Limb (tissue), 2 donors: ENCODE measurements around the gene ATXN2.

Source experiments
- DNase-seq, 2 donors: peaks; one replicate each; pipeline ENCODE4 v3.0.0-alpha.2; 2016; ENCODE audit errors: extremely low spot score in 2 of 2

Gene ATXN2

DNA sequence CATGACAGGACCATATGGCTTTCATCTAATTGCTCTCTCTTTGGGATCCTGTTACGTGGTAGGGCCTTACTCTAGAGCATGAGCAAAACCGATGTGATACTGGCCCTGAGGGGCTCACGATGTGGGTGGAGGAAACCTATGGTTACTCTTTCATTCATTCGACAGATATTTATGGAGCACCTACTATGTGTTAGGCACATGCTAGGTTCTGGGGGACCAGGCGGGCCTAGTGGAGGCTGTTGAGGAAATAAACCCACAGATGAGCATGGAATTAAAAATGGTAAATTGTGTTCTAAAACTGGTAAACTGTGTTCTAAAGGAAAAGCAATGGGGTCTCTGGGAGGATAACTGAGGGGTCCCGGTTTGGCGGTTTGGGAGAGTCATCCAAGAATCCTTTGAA is 178.6 kb downstream of the ATXN2 start:
- DNase-seq, result no peak

DNA sequence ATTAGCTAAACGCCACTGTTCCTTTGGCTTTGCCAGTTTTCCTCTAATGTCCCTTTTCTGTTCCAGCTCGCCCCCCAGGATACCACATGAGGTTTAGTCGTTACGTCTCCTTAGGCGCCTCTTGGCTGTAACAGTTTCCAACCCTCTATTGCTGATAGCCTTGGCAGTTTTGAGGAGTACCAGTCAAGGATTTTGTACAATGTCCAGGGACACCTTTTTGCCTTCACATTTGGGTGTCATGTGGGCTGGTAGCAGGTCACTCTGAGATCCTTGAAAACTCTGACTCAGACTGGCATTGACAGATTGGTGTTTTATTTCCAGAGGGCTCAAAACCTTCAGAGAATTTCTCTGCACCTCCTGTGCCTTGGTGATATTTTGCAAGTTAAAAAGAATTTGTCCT is 179.3 kb downstream of the ATXN2 start:
- no peak for DNase-seq

DNA sequence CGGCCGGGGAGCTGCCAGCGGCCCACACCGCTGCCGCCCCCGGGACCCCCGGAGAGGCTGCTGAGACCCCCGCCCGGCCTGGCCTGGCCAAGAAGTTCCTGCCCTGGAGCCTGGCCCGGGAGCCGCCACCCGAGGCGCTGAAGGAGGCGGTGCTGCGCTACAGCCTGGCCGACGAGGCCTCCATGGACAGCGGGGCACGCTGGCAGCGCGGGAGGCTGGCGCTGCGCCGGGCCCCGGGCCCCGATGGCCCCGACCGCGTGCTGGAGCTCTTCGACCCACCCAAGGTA is 180.6 kb downstream of the ATXN2 start:
- DNase-seq, result no peak

DNA sequence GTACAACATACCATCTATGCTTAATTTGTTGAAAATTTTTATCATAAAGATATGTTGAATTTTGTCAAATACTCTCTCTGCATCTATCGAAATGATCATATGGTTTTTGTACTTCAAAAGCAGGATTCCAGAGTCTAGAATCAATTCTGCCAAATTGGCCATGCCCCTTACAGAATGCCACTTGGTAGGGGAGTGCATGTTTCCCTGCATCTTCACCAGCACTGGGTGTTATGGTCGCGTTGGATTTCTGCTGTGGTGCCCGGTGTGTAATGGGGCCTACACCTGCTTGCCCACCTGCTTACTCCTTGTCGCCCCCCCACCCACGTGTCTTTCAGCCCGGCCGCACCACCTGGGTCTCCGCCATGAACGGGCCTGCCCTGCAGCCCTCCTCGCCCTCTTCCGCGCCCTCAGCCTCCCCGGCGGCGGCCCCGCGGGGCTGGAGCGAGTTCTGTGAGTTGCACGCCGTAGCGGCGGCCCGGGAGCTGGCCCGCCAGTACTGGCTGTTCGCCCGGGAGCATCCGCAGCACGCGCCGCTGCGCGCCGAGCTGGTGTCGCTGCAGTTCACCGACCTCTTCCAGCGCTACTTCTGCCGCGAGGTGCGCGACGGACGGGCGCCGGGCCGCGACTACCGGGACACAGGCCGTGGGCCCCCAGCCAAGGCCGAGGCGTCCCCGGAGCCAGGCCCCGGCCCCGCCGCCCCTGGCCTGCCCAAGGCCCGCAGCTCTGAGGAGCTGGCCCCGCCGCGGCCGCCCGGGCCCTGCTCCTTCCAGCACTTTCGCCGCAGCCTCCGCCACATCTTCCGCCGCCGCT is 181.1 kb downstream of the ATXN2 start:
- DNase-seq, result no peak

DNA sequence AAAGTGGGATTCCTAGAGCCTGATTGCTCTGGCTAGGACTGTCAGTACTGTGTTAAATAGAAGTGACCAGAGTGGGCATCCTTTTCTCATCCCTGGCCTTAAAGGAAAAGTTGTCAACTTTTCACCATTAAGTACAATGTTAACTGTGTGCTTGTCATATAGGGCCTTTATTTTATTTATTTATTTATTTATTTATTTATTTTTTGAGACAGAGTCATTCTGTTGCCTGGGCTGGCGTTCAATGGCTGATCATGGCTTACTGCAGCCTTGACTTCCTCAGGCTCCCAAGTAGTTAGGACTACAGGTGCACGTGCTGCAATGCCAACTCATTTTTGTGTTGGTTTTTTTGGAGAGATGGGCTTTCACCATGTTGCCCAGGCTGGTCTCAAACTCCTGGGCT is 181.8 kb downstream of the ATXN2 start:
- DNase-seq, result no peak

DNA sequence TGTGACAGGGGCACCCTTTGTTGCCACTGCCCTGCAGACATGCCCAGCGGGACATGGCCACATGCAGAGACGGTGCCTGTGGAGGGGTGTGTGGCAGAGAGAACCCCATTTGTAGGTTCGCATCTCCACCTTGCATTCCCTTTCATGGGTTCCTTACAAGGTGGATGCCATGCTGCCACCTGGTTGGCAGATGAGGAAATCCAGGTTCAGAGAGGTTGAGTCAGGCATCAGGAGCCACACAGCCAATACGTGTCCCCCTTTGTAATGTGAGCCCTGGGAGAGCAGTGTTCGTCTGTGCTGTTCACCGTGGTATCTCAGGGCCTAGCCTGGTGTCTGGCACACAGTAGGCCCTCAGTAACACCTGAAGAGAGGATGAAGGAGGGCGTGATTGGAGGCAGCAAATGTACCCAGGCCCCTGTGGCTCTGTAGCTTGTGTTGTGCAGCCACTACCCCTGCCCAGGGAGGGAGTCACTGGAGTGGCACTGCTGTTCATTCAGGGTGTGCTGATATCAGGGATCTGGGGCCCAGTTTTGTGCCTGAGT is 184.3 kb downstream of the ATXN2 start:
- no peak for DNase-seq

DNA sequence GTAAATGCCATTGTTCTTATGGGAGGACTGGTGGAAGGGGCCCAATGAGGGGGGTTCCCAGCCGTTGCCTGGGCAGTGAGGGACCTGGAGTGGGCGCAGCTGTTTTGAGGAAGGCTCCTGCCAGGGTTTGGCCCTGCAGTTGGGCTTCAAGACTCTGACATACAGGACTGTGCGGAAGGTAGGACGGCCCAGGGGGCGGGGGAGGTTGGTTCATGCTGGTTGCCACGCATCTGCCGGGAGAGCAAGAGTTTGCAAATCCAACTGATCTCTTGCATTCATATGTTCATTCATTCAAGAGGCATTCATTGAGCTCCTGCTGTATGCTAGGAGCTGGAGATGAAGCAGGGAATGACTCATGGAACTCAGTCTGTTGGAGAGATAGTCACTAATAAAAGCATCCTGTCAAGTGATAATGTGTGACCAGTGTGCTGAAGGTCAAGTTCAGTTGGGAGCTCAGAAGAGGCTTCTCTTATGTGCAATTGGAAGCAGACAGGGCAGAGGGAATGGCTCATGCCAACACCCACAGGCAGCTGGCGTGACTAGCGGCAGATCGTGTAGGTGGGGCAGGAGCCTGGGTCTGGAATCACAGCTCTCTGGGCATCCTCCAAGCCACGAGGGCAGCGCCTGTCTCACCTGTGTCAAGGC is 185.6 kb downstream of the ATXN2 start:
- no peak for DNase-seq

DNA sequence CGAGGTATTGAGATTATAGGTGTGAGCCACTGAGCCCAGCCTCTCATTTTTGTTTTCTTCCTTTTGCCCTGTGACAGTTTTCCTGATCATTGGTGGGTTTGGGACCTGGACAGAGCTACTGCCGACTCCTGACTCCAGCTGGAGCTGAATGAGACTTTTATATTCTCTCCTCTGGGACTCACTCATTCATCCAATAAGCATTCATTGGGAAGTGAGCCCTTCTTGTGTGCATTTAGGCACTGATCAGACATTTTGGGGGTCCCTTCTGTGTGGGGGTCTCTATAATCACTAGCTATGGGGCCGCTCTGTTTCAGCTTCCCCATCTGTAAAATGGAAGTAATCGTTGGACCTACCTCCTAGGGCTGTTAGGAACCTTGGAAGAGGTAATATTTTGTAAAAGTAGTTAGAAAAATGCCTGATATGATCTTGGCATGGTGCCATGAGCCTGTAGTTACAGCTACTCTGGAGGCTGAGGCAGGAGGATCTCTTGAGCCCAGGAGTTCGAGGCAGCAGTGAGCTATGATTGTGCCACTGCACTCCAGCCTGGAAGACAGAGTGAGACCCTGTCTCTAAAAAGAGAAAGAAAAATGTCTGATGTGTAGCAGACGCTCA is 186.2 kb downstream of the ATXN2 start:
- DNase-seq, result no peak

DNA sequence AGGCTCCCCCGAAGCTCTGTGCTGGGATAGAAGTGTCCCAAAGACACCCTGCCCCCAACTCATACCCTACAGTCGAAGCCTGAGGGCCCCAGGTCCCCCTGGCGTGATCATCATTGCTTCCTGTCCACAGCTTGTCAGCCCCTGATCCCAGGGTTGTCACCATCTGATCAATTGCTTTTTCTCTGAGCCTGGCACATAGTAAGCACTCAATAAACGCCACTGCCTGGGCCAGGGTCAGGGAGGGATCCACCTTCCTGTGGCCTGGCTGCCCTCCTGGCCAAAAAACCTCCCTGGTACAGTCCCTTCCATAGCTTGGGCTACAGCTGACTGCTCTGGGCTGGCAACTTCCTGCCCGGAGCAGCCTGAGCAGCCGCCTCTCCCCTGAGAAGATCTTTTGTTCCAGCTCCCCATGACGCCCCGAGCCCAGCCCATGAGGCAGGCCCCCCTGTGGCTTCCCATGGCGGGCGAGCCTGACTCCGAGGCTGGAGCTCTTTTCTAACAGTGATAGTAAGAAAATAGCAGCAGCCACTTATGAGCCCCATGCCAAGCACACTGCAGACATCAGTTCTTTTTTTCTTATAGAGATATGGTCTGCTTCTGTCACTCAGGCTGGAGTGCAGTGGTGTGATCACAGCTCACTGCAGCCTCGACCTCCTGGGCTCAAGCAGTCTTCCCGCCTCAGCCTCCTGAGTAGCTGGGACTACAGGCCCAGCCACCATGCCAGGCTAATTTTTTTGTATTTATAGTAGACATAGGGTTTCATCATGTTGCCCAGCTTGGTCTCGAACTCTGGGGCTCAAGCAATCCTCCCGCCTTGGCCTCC is 186.9 kb downstream of the ATXN2 start:
- no peak for DNase-seq

DNA sequence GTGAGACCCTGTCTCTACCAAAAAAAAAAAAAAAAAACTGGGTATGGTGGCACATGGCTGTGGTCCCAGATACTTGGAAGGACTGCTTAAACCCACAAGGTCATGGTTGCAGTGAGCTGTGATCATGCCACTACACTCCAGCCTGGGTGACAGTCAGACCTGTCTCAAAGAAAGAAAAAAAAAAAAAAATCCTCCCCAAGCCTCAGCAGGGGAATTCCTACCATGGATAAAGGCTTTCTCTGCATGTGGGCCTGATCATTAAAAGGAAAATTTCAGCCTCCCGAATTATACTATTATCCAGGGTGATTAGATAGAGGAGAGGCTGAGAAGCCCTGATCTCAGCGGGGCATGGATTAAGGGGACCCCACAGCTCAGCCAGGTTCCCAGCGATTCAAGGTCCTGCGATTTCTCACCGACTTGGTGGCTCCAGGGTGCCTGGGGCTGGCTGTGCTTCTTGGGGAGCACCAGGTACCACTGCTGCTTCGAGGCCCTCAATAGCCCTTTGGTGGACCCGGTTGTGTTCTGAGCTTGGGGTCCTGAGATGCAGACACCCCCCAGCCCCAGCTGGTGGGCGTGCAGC is 187.8 kb downstream of the ATXN2 start:
- DNase-seq, result no peak

DNA sequence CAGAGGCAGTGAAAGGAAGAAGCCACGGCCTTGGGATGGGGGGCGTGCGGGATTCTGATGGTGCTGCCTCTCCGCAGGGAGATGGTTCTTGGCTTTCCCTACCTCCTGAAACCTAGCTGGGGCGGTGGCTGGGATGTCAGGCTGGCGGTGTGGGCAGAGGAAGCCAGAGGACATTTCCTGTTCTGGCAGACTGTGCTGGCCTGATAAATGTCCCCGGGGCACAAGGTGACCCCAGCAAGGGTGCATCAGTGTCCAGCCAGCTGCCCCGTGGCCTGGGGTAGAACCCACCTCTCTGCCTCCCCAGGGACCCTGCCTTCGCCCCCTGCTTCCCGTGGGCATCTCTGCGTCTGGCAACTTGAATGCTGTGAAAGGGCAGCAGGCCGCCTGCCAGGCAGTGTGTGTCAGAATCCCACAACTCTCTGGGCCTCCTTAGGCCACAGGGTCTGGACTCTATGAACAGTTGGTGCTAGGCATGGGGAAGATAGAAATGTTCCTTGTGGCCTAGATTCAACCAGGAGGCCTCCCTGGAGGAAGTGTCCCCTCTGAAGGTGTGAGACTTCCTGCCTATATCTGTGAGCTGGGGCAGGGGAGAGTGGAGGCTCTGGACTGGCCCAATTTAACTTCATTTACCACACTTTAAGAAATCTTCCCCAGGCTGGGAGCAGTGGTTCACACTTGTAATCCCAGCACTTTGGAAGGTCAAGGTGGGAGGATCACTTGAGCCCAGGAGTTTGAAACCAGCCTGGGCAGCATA is 188.5 kb downstream of the ATXN2 start:
- no peak for DNase-seq

DNA sequence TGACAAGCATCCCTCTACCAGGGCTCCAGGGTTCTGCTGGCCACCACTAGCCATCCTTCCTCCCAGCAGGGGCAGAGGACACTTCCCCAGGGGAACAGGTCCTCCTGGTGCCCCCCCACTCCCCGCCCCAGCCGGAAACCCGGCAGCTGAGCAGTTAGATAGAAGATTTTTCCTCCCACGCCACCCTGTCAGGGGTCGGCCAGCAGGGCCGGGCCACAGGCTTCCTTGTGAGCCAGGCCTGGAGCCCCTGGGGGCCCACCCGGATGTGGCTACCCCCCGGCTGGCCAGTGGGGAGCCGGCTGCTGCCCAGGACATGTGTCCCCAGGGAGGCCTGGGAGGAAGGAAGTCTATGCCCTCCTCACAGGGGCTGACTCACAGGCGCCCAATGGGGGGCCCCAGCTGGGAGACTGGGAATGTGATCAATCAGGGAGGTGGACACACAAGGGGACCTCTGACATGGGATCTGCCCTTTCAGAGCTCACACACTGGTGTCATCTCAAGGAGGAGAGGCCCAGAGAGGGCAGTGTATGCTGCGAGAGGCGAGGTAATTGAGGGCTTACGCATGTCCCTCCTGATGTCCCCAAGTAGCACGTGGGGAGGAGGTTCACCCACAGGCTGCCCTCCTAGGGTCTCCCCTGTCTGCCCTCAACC is 189.2 kb downstream of the ATXN2 start:
- no peak for DNase-seq

DNA sequence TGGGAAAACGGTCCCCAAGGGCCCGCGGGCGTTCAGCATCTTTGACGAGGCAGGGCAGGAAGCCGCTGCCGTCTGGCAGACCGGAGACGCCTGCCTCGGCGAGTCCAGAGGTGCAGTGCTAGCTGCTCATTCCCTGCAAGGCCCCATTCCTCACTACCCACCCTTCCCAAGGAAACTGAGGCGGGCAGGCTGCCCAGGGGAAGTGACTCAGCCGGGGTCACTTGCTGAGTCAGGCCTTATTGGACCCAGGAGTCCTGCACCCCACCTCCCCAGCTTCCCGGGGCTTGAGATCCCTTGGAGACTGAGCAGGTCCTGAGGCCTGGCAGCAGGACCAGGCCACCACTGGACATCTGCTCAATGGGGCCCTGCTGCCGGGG is 189.7 kb downstream of the ATXN2 start:
- no peak for DNase-seq

DNA sequence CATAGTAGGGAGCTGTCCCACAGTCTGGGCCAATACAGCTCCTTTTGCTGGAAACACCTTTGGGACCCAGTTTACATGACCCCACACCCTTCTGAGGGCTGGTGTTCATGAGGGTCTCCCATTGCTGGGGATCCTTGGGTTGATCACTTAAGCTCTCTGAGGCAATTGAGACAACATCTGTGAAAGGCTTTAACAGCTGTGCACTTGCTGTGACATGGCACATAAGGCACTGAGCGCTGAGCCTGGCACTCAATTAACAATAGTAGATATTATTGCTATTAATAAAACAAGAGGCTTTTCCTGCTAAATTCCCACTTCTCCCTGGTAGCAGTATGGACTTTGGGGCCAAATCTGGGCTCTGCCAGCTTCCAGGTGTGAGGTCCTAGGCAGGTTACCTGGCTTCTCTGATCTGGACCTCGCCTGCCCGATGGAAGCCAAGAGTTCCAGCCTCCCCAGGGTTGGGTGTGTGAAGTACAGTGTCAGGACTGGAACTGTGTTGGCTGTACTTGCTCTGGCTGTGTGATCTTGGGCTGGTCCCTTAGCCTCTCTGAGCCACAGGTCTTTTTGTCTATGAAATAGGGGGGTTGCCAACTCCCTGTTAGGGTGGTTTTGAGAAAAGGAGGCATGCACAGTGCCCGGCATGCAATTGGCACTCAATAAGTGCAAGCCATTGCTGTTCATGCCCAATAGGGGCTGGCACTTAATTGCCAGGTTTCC is 190.3 kb downstream of the ATXN2 start:
- no peak for DNase-seq

DNA sequence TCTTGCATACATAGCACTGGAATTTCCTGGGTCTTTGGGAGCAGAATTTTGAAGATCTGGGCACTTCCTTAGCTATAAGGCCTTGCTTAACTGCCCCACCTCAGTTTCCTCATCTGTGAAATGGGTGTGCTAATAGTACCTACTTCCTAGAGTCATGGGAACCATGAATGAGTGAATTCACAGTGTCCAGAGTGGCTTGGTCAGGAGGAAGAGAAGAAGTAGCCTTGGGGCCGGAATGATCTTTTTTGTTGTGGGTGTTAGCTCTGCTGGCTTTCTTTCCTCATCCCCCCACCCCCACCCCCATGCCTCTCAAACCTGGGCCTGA is 191.0 kb downstream of the ATXN2 start:
- DNase-seq, result no peak

DNA sequence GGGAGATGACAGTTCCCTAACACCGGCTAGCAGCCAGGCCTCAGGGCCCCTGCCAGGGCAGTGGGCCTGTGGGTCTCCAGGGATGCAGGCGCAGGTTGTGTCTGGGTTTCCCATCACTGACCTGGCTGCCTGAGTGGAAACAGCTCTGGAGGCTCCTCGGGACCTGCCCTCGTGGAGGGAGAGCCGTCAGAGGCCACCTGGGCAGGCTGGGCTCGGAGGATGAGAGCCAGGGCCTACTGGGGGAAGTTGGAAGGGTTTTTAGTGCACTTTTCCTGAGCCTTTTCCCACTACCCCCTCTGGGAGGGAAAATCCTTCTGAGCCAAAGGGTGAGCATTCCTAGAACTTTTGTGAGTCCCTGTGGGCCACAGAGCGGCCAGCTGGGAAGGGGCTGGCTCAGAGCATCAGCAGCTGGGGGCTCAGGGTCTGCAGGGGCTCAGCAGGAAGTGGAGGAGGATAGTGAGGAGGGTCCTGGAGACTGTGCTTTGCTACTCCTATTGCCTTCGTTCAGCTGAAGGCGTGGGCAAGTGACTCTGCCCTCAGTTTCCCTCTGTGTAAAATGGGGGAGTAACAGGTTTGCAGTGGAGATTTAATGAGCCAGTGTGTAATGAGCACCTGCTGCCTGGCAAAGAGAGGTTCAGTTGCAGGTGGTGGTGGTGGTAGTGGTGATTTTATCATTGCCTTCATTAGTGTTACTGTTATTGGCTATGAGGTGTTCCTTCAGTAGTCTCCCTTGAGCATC is 191.6 kb downstream of the ATXN2 start:
- no peak for DNase-seq

DNA sequence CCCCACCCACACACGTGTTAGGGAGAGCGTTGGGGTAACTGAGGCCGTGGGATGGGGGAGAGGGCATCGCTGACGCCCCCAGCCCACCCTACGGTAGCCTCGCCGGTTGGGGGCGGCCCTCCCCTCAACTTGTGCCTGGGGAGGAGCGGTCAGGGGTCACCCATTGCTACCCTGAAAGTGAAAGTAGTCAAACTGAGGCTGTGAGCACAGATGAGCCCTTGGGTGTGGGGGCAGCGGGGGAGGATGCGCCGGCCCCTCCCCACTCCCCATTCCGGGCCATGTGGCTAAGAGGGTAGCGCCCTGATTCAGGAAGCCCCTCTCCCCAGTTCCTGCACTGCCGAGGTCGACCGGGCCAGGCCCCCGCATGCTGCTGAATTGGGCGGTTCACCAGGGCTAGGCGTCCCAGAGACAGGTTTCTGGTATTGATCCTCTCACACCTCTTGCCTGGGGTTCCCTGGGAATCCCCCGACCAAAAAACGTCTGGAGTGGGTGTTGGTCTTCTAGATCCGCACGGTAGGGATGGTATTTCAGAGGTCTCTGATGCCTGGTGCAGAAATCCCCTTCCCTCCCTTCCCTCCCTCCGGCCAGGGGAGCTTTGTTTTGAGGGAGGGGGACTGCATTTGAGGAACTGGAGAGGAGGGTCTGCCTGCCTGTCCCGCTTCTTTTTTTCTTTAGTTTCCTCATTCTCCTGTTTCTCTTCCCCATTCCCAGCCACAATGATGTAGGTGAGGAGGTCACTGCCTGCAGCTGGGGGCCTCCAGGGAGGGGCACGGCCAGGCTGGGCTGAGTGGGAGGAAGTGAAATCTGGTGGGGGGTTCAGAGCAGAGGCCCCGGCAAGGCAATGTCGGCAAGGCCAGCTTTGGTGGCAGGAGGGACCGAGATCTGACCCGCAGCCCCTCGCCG is 192.4 kb downstream of the ATXN2 start:
- DNase-seq, result peak in 1 of 2 donors; percentile 47

DNA sequence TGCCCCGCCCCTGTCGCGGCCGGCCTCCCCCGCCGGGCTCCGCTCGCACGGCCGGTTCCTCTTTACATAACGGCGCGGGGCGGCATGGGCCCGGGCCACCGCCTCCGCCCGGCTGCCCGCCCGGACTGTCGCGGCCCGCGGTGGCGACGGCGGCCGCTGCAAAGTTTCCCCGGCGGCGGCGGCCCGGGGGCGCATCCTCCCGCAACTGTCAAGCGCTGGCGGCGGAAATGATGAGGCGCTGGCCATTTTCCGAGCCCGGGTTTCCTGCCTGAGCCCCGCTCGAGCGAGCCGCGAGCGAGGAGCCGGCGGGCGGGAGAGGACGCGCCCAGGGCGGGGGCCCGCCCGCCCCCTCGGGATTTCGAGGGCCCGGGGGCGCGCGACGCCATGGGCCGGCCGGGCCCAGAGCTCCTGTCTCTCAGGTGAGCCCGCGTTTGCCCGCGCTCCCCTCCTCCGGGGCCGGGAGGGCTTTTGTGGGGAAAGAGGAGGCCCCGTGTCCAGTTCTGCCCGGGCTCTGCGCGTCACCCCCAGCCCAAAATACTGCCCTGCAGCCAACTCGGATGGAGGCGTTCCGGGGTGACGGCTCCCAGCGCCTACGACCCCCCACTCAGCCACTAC is 193.1 kb downstream of the ATXN2 start, which contains the start of gene SH2B3:
TSS of gene SH2B3 (plus strand) at position 65 of the 615 bp plus-strand sequence. CDS start 12,223 bp downstream, outside the sequence.
- DNase-seq, result no peak
